A549 (cell line): ENCODE results near the gene DDX4. TPM values are rescaled to one million over a fixed set of nuclear protein-coding genes. Genes with fewer than 3 reads are reported as not detected.

Experiments
- ATAC-seq, 2 experiments: fragments of 200-7000 bp in 1 of 2; fragments of >200 bp in 1 of 2; cut with Nextera tagmentation in 1 of 2; cut with Tn5 transposase in 1 of 2; 3 replicates each; pipeline versions ENCODE4 v1.8.0 to v1.9.1; 2018 to 2020; ENCODE audit warnings: mild to moderate bottlenecking in 1 of 2, moderate library complexity in 1 of 2
- CTCF ChIA-PET: fragments of 300-600 bp; sonication (Branson Sonifier 250); formaldehyde crosslinking; extraction: SDS; loops from one replicate; lab custom pipeline; 2021; ENCODE audit warnings: antibody characterized with exemption, inconsistent platforms; lab: Yijun Ruan, JAX
- POLR2A ChIA-PET: fragments of 350-600 bp; formaldehyde crosslinking; extraction: SDS; loops from one replicate; lab custom pipeline; 2021; ENCODE audit warnings: antibody characterized with exemption, inconsistent platforms; lab: Yijun Ruan, JAX
- DNase-seq, 2 experiments: peaks; one replicate each; pipeline versions ENCODE4 v3.0.0 to v3.0.0-alpha.2; 2011 to 2016; ENCODE audit warnings: low read depth in 1 of 2, low spot score in 1 of 2
- FAIRE-seq: peaks from 2 replicates; lab custom pipeline; 2011; peaks lifted over from hg19 to GRCh38; lab: Jason Lieb, UNC
- H3K27ac ChIP-seq, 2 experiments: fragments of >200 bp; sonication (Bioruptor Twin); formaldehyde crosslinking; 3 replicates each; pipeline ENCODE4 v1.5.1; 2016 to 2017
- H3K4me1 ChIP-seq: fragments of >200 bp; sonication (Bioruptor Twin); formaldehyde crosslinking; 3 replicates; pipeline ENCODE4 v1.6.1; 2016
- H3K4me2 ChIP-seq: fragments of >200 bp; sonication (Bioruptor Twin); formaldehyde crosslinking; 3 replicates; pipeline ENCODE4 v1.6.1; 2016
- H3K4me3 ChIP-seq: fragments of >200 bp; sonication (Bioruptor Twin); formaldehyde crosslinking; 3 replicates; pipeline ENCODE4 v1.5.1; 2016
- H3K9me3 ChIP-seq: fragments of >200 bp; sonication (Bioruptor Twin); formaldehyde crosslinking; 3 replicates; pipeline ENCODE4 v1.6.1; 2016
- BHLHE40 ChIP-seq: IDR thresholded peaks from 2 replicates; pipeline ENCODE4 v1.6.1; 2012; ENCODE audit warnings: low read depth, low read length, inconsistent platforms
- ELK1 ChIP-seq: fragments of 150-350 bp; IDR thresholded peaks from 2 replicates; pipeline ENCODE4 v1.6.1; 2014; ENCODE audit warnings: low read depth, mild to moderate bottlenecking, low read length
- ESRRA ChIP-seq: fragments of 150-350 bp; IDR thresholded peaks from 2 replicates; pipeline ENCODE4 v1.6.1; 2014; ENCODE audit warnings: mild to moderate bottlenecking, low read length, borderline replicate concordance
- FOSB ChIP-seq: fragments of 250-450 bp; sonication (Bioruptor Pico); IDR thresholded peaks from 2 replicates; pipeline ENCODE4 v1.5.0; 2020; ENCODE audit warnings: mild to moderate bottlenecking, moderate library complexity
- FOXS1 ChIP-seq: fragments of 250-450 bp; sonication (Bioruptor Pico); IDR thresholded peaks from 2 replicates; pipeline ENCODE4 v1.5.0; 2020; ENCODE audit warnings: mild to moderate bottlenecking, moderate library complexity
- HEYL ChIP-seq: fragments of 250-450 bp; sonication (Bioruptor Pico); IDR thresholded peaks from 2 replicates; pipeline ENCODE4 v1.8.0; 2021; ENCODE audit warnings: mild to moderate bottlenecking, moderate library complexity
- HOXB13 ChIP-seq: fragments of 250-450 bp; sonication (Bioruptor Pico); IDR thresholded peaks from 2 replicates; pipeline ENCODE4 v1.5.0; 2020; ENCODE audit warnings: low read depth, mild to moderate bottlenecking, moderate library complexity
- HOXB5 ChIP-seq: fragments of 250-450 bp; sonication (Bioruptor Pico); IDR thresholded peaks from 2 replicates; pipeline ENCODE4 v1.5.0; 2020; ENCODE audit warnings: mild to moderate bottlenecking, moderate library complexity
- JUNB ChIP-seq: fragments of >200 bp; sonication (Bioruptor Twin); formaldehyde crosslinking; IDR thresholded peaks from 2 replicates; pipeline ENCODE4 v1.6.1; 2016
- MAFK ChIP-seq: fragments of 450-650 bp; IDR thresholded peaks from 2 replicates; pipeline ENCODE4 v1.6.1; 2014; ENCODE audit not compliant: partially characterized antibody
- MYC ChIP-seq: IDR thresholded peaks from 2 replicates; pipeline ENCODE4 v1.6.1; 2012; ENCODE audit warnings: mild to moderate bottlenecking, inconsistent platforms, low read length, improper control_type of control experiment, borderline replicate concordance
- NPAS2 ChIP-seq: fragments of 250-450 bp; sonication (Bioruptor Pico); IDR thresholded peaks from 2 replicates; pipeline ENCODE4 v1.8.0; 2022; ENCODE audit warnings: mild to moderate bottlenecking, moderate library complexity, borderline replicate concordance
- NR3C1 ChIP-seq: fragments of >200 bp; sonication (Bioruptor Twin); formaldehyde crosslinking; IDR thresholded peaks from 3 replicates; pipeline ENCODE4 v1.6.1; 2017
- POLR2AphosphoS2 ChIP-seq: conservative IDR thresholded peaks from 2 replicates; pipeline ENCODE4 v1.6.1; 2012; ENCODE audit warnings: low read length, improper control_type of control experiment, inconsistent platforms
- REST ChIP-seq: fragments of 200-600 bp; sonication (generic); IDR thresholded peaks from 2 replicates; pipeline ENCODE4 v1.6.1; 2016; ENCODE audit warnings: antibody characterized with exemption, mild to moderate bottlenecking, moderate library complexity
- SREBF2 ChIP-seq: fragments of 450-650 bp; IDR thresholded peaks from 2 replicates; pipeline ENCODE4 v1.6.1; 2014; ENCODE audit warnings: mild to moderate bottlenecking, moderate library complexity
- USF2 ChIP-seq: fragments of 450-650 bp; IDR thresholded peaks from 2 replicates; pipeline ENCODE4 v1.6.1; 2014; ENCODE audit warnings: antibody characterized with exemption
- WGBS: methylation state at CpG from one replicate; pipeline ENCODE4 v1.1.6; 2017; ENCODE audit errors: missing lambda C conversion rate; 5-methylcytosine and 5-hydroxymethylcytosine counted together
- polyA plus RNA-seq, 4 experiments: library from polyadenylated mRNA; depleted of rRNA in 3 of 4; stranded (reverse); fragments of >200 nt; fragmentation: RNase III in 1 of 4; extraction: RNeasy Plus Mini Kit Qiagen cat#74134 plus additional on column Dnase treatment in 1 of 4; gene quantifications; 2 replicates in 3 of 4; 3 replicates in 1 of 4; pipeline ENCODE4 v1.2.3, GENCODE V29; 2011 to 2017
- TF ChIP-seq, protein P1 (sequence below): IDR thresholded peaks from 2 replicates; pipeline ENCODE4 v1.6.1; 2012
- TF ChIP-seq, protein P2 (sequence below): fragments of >200 bp; sonication (Bioruptor Twin); formaldehyde crosslinking; IDR thresholded peaks from 2 replicates; pipeline ENCODE4 v1.6.1; 2016
- TF ChIP-seq, protein P3 (sequence below): IDR thresholded peaks from 2 replicates; pipeline ENCODE4 v1.6.1; 2012; ENCODE audit warnings: low read depth, borderline replicate concordance
- TF ChIP-seq, protein P4 (sequence below): fragments of >200 bp; sonication (Bioruptor Twin); formaldehyde crosslinking; IDR thresholded peaks from 3 replicates; pipeline ENCODE4 v1.5.1; 2016

The DDX4 gene
- polyA plus RNA-seq, 2 of the 4 experiments (the other 2 are of a cell fraction): 0.09 TPM; not detected in 1

- FAIRE-seq: no peak
- no peak for TF ChIP-seq POLR2AphosphoS2
- TF ChIP-seq JUNB: no peak
- TF ChIP-seq SREBF2: no peak
- TF ChIP-seq, all 56 proteins: peak for 0
- H3K4me1 ChIP-seq: 0 out of 3 replicates have a peak, but pooled peaks cover 7% of the 10 kb centered on the region
- no peak overlapping the region for H3K27ac ChIP-seq
- H3K4me2 ChIP-seq: no peak overlapping the region
- 88% methylated on average over 4 of the region's 4 CpGs for WGBS
- ATAC-seq (no peak), DNase-seq (no peak)
- POLR2A ChIA-PET: no interaction called here
- H3K4me3 ChIP-seq: no peak overlapping the region
- H3K9me3 ChIP-seq: no peaks in the 10 kb centered on the region
- CTCF ChIA-PET: no interaction called here
These were observed 122.8 kb downstream of the DDX4 start for GRCh38 chr5:55860709-55861108.

DNA sequence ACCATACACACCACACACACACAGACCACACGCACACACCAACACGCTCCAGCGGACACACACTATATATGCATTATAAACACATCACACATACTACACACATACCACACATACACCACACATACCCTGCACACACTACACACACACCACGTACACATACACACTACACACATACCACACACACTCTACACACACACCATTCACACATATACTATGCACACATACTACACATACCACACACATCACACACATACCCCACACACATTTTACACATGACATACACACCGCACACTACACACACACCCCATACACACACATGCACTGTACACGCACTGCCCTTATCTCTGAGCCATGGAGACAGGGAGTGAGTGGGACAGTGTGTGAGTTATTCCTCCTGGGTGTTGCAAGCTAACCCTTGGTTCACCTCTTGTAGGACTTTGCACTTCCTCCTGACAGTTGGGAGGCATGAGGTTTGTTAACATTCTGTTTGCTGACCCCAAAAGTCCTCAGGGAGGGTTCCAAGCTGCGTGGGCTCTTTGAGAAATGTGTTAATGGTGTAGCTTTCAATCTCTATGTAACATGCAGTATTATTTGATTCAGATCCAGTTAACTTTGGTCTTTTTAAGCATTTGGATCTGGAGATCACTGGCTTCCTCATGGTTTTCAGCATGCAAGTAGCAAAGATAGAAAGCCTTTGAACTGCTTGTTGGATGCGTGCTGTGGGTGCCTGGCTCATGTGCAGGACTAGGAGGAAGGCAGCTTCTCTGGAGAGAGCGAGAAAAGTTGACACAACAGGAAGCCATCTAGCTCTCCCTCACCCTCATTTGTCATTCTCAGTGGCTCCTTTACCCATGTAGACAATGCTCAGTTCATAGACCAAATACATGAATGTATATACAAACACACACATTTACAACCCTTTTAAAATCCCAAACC lies 127.0 kb downstream of the DDX4 start:
- peaks cover 33% of the 10 kb centered on the region for H3K4me1 ChIP-seq
- no peaks in the 10 kb centered on the region for H3K9me3 ChIP-seq
- DNase-seq (no peak), FAIRE-seq (no peak), ATAC-seq (no peak)
- 84% methylated on average over 9 of the region's 9 CpGs for WGBS
- H3K27ac ChIP-seq: peak overlapping the region in 1 of 2 experiments; percentile 15; a peak in 2 of 6 replicates
- no peak overlapping the region for H3K4me3 ChIP-seq
- no peak overlapping the region for H3K4me2 ChIP-seq
- TF ChIP-seq FOXS1 (CRISPR knock-in tag) (no peak), USF2 (no peak), BHLHE40 (no peak), ESRRA (no peak), FOSB (CRISPR knock-in tag) (no peak), MYC (no peak), NPAS2 (CRISPR knock-in tag) (no peak), SREBF2 (no peak), HOXB5 (CRISPR knock-in tag) (no peak), NR3C1 (no peak), ELK1 (no peak), MAFK (no peak), JUNB (no peak), HEYL (CRISPR knock-in tag) (no peak), HOXB13 (CRISPR knock-in tag) (no peak)
- TF ChIP-seq, protein P1, sequence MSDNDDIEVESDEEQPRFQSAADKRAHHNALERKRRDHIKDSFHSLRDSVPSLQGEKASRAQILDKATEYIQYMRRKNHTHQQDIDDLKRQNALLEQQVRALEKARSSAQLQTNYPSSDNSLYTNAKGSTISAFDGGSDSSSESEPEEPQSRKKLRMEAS: no peak
- TF ChIP-seq, protein P2, sequence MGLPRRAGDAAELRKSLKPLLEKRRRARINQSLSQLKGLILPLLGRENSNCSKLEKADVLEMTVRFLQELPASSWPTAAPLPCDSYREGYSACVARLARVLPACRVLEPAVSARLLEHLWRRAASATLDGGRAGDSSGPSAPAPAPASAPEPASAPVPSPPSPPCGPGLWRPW: no peak
- TF ChIP-seq, protein P3, sequence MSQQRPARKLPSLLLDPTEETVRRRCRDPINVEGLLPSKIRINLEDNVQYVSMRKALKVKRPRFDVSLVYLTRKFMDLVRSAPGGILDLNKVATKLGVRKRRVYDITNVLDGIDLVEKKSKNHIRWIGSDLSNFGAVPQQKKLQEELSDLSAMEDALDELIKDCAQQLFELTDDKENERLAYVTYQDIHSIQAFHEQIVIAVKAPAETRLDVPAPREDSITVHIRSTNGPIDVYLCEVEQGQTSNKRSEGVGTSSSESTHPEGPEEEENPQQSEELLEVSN: no peak
- TF ChIP-seq, all 56 proteins: peak for 0
- ChIA-PET POLR2A (no interaction called here), CTCF (interaction anchor here (1.0 kb wide), 1 partner anchor 55 kb away, joined by 3 read pairs; no protein-coding TSS in a partner anchor)

DNA sequence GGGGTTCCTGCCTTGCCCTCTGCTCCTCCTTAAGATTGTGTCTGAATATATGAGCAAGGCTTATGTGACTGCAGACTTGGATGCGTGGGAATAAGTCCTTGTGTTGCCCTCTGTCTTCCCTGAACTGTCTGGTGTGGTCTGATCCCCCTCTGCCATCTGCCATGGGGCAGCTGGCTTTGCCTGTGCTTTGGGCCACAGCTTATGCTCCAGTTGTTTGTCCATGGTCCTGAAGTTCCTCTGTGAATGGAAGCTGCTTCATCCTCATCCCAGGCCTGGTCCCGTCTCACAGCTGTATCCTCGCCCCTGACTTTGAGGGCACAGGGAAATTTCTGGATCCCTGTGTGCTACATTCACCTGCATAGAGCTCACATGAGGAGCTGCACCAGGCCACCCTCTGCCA lies 128.0 kb downstream of the DDX4 start:
- Histone ChIP-seq H3K27ac (peak overlapping the region in 1 of 2 experiments; percentile 44; a peak in 1 of 6 replicates), H3K4me2 (no peak overlapping the region)
- FAIRE-seq (no peak), DNase-seq (no peak)
- WGBS: 85% methylated on average over 3 of the region's 3 CpGs
- POLR2A ChIA-PET: no interaction called here
- peak; percentile 87 for TF ChIP-seq REST
- TF ChIP-seq, protein P4, sequence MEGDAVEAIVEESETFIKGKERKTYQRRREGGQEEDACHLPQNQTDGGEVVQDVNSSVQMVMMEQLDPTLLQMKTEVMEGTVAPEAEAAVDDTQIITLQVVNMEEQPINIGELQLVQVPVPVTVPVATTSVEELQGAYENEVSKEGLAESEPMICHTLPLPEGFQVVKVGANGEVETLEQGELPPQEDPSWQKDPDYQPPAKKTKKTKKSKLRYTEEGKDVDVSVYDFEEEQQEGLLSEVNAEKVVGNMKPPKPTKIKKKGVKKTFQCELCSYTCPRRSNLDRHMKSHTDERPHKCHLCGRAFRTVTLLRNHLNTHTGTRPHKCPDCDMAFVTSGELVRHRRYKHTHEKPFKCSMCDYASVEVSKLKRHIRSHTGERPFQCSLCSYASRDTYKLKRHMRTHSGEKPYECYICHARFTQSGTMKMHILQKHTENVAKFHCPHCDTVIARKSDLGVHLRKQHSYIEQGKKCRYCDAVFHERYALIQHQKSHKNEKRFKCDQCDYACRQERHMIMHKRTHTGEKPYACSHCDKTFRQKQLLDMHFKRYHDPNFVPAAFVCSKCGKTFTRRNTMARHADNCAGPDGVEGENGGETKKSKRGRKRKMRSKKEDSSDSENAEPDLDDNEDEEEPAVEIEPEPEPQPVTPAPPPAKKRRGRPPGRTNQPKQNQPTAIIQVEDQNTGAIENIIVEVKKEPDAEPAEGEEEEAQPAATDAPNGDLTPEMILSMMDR: no peak
- TF ChIP-seq, all 56 proteins: peak for 1
- Histone ChIP-seq H3K4me3 (no peak overlapping the region), H3K4me1 (peaks cover 38% of the 10 kb centered on the region), H3K9me3 (no peaks in the 10 kb centered on the region)
- CTCF ChIA-PET: interaction anchor here (0.9 to 1.0 kb wide), 2 partner anchors 55 to 70 kb away, joined by 3 read pairs; no protein-coding TSS in a partner anchor
- no peak for ATAC-seq
